ENCODE results near the gene XRCC4. TPM values are rescaled to one million over a fixed set of nuclear protein-coding genes. Genes with fewer than 3 reads are reported as not detected.

XRCC4 gene
- total and polyA plus RNA-seq, 4 donors, result 2.3 to 4.9 (median 3.0) TPM

- Histone ChIP-seq H3K4me1 (ENCODE audit: control insufficient read depth in 4 of 4, insufficient read depth in 4 of 4, low read length in 3 of 4) (no peaks in the 10 kb centered on the region), H3K9ac (ENCODE audit: low read depth in 1 of 2, low read length in 2 of 2) (no peak overlapping the region), H3K27me3 (ENCODE audit: control insufficient read depth in 4 of 4, insufficient read depth in 4 of 4, low read length in 3 of 4) (no peaks in the 10 kb centered on the region), H3K36me3 (ENCODE audit: control insufficient read depth in 4 of 4, insufficient read depth in 3 of 4, low read depth in 1 of 4, low read length in 3 of 4) (no peaks in the 10 kb centered on the region), H3K4me3 (ENCODE audit: low read depth in 1 of 3, low read length in 3 of 3) (no peak overlapping the region), H3K9me3 (ENCODE audit: control insufficient read depth in 4 of 4, low read length in 3 of 4) (no peaks in the 10 kb centered on the region), H3K27ac (ENCODE audit: low read depth in 1 of 2, low read length in 2 of 2) (no peak overlapping the region)
- DNase-seq (ENCODE audit: low spot score), result no peak
- WGBS, result 91% methylated on average over 2 of the region's 2 CpGs
- TF ChIP-seq SP1 (IDR thresholded peaks at IDR 0.05), result no peak
Measured at GRCh38 chr5:83281176-83281575, 203.8 kb downstream of the XRCC4 start.

- Histone ChIP-seq H3K36me3 (ENCODE audit: control insufficient read depth in 4 of 4, insufficient read depth in 3 of 4, low read depth in 1 of 4, low read length in 3 of 4) (no peaks in the 10 kb centered on the region), H3K4me3 (ENCODE audit: low read depth in 1 of 3, low read length in 3 of 3) (no peak overlapping the region), H3K9ac (ENCODE audit: low read depth in 1 of 2, low read length in 2 of 2) (no peak overlapping the region), H3K4me1 (ENCODE audit: control insufficient read depth in 4 of 4, insufficient read depth in 4 of 4, low read length in 3 of 4) (no peaks in the 10 kb centered on the region), H3K27me3 (ENCODE audit: control insufficient read depth in 4 of 4, insufficient read depth in 4 of 4, low read length in 3 of 4) (no peaks in the 10 kb centered on the region), H3K27ac (ENCODE audit: low read depth in 1 of 2, low read length in 2 of 2) (no peak overlapping the region), H3K9me3 (ENCODE audit: control insufficient read depth in 4 of 4, low read length in 3 of 4) (no peaks in the 10 kb centered on the region)
- no peak for TF ChIP-seq JUND (IDR thresholded peaks at IDR 0.05)
- TF ChIP-seq SP1 (IDR thresholded peaks at IDR 0.05), result no peak
- no peak for TF ChIP-seq RAD21 (IDR thresholded peaks at IDR 0.05)
- no peak for TF ChIP-seq HNF4G (IDR thresholded peaks at IDR 0.05)
- TF ChIP-seq MAX (IDR thresholded peaks at IDR 0.05), result no peak
- no peak for TF ChIP-seq HNF4A (conservative IDR thresholded peaks at IDR 0.05)
- TF ChIP-seq YY1 (IDR thresholded peaks at IDR 0.05), result no peak
- no peak for TF ChIP-seq EGR1 (IDR thresholded peaks at IDR 0.05; ENCODE audit: low read depth in 2 of 2)
- TF ChIP-seq CTCF (IDR thresholded peaks at IDR 0.05; ENCODE audit: low read depth, low read length, missing input control), result no peak
- TF ChIP-seq RXRA (IDR thresholded peaks at IDR 0.05), result no peak
- no peak for TF ChIP-seq TAF1 (conservative IDR thresholded peaks at IDR 0.05)
- no peak for TF ChIP-seq FOXA1 (IDR thresholded peaks at IDR 0.05)
- no peak for DNase-seq (ENCODE audit: low spot score)
Measured at GRCh38 chr5:83281658-83282057, 204.3 kb downstream of the XRCC4 start.

- no peaks in the 10 kb centered on the region for H3K27me3 ChIP-seq (ENCODE audit: control insufficient read depth in 4 of 4, insufficient read depth in 4 of 4, low read length in 3 of 4)
- H3K9ac ChIP-seq (ENCODE audit: low read depth in 1 of 2, low read length in 2 of 2), result no peak overlapping the region
- DNase-seq (ENCODE audit: low spot score), result no peak
- H3K36me3 ChIP-seq (ENCODE audit: control insufficient read depth in 4 of 4, insufficient read depth in 3 of 4, low read depth in 1 of 4, low read length in 3 of 4), result no peaks in the 10 kb centered on the region
- H3K4me3 ChIP-seq (ENCODE audit: low read depth in 1 of 3, low read length in 3 of 3), result no peak overlapping the region
- H3K4me1 ChIP-seq (ENCODE audit: control insufficient read depth in 4 of 4, insufficient read depth in 4 of 4, low read length in 3 of 4), result no peaks in the 10 kb centered on the region
- no peaks in the 10 kb centered on the region for H3K9me3 ChIP-seq (ENCODE audit: control insufficient read depth in 4 of 4, low read length in 3 of 4)
- TF ChIP-seq RAD21 (IDR thresholded peaks at IDR 0.05) (no peak), NR2F2 (IDR thresholded peaks at IDR 0.05) (no peak), FOXA1 (IDR thresholded peaks at IDR 0.05) (no peak), CTCF (IDR thresholded peaks at IDR 0.05; ENCODE audit: low read depth, low read length, missing input control) (no peak), MAX (IDR thresholded peaks at IDR 0.05) (no peak), REST (IDR thresholded peaks at IDR 0.05) (no peak), GABPA (IDR thresholded peaks at IDR 0.05 in 1 of 2, conservative IDR thresholded peaks at IDR 0.05 in 1 of 2) (no peak), TAF1 (conservative IDR thresholded peaks at IDR 0.05) (no peak), JUND (IDR thresholded peaks at IDR 0.05) (no peak), YY1 (IDR thresholded peaks at IDR 0.05) (no peak), HNF4G (IDR thresholded peaks at IDR 0.05) (no peak), HNF4A (conservative IDR thresholded peaks at IDR 0.05) (no peak), ATF3 (IDR thresholded peaks at IDR 0.05) (no peak), SP1 (IDR thresholded peaks at IDR 0.05) (no peak), RXRA (IDR thresholded peaks at IDR 0.05) (no peak)
- 86% methylated on average over 3 of the region's 3 CpGs for WGBS
- no peak overlapping the region for H3K27ac ChIP-seq (ENCODE audit: low read depth in 1 of 2, low read length in 2 of 2)
Measured at GRCh38 chr5:83283761-83284160, 206.4 kb downstream of the XRCC4 start.
